ENCODE results near the gene SUN1. TPM values are rescaled to one million over a fixed set of nuclear protein-coding genes. Genes with fewer than 3 reads are reported as not detected.

SUN1 gene
- total RNA-seq, 1 experiment from 2014 or later, result 158 TPM

DNA sequence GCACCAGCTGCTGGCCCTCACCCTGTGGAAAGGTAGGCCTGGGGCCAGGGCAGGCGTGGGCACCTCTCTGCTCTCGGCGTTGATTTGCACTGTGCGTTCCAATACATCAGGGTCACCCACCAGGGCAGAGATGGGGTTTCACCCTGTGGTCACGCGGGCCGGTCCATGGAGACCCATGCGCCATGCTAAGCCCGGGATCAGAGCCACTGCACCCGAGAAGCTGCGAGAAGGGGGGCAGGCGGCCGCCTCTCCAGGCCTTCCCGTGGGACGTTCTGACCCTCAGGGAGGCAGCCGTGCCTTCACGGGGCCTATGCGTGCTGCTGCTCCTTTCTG, 55.2 kb downstream of the SUN1 start (continued):
- TF ChIP-seq, protein P1, sequence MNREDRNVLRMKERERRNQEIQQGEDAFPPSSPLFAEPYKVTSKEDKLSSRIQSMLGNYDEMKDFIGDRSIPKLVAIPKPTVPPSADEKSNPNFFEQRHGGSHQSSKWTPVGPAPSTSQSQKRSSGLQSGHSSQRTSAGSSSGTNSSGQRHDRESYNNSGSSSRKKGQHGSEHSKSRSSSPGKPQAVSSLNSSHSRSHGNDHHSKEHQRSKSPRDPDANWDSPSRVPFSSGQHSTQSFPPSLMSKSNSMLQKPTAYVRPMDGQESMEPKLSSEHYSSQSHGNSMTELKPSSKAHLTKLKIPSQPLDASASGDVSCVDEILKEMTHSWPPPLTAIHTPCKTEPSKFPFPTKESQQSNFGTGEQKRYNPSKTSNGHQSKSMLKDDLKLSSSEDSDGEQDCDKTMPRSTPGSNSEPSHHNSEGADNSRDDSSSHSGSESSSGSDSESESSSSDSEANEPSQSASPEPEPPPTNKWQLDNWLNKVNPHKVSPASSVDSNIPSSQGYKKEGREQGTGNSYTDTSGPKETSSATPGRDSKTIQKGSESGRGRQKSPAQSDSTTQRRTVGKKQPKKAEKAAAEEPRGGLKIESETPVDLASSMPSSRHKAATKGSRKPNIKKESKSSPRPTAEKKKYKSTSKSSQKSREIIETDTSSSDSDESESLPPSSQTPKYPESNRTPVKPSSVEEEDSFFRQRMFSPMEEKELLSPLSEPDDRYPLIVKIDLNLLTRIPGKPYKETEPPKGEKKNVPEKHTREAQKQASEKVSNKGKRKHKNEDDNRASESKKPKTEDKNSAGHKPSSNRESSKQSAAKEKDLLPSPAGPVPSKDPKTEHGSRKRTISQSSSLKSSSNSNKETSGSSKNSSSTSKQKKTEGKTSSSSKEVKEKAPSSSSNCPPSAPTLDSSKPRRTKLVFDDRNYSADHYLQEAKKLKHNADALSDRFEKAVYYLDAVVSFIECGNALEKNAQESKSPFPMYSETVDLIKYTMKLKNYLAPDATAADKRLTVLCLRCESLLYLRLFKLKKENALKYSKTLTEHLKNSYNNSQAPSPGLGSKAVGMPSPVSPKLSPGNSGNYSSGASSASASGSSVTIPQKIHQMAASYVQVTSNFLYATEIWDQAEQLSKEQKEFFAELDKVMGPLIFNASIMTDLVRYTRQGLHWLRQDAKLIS (CRISPR knock-in tag; IDR thresholded peaks at IDR 0.05; ENCODE audit: borderline replicate concordance), result no peak
- TF ChIP-seq, protein P2, sequence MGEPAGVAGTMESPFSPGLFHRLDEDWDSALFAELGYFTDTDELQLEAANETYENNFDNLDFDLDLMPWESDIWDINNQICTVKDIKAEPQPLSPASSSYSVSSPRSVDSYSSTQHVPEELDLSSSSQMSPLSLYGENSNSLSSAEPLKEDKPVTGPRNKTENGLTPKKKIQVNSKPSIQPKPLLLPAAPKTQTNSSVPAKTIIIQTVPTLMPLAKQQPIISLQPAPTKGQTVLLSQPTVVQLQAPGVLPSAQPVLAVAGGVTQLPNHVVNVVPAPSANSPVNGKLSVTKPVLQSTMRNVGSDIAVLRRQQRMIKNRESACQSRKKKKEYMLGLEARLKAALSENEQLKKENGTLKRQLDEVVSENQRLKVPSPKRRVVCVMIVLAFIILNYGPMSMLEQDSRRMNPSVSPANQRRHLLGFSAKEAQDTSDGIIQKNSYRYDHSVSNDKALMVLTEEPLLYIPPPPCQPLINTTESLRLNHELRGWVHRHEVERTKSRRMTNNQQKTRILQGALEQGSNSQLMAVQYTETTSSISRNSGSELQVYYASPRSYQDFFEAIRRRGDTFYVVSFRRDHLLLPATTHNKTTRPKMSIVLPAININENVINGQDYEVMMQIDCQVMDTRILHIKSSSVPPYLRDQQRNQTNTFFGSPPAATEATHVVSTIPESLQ (CRISPR knock-in tag; IDR thresholded peaks at IDR 0.05), result no peak
- no peak for TF ChIP-seq FOXP1 (CRISPR knock-in tag; IDR thresholded peaks at IDR 0.05; ENCODE audit: borderline replicate concordance)
- no peak for TF ChIP-seq ZNF423 (CRISPR knock-in tag; IDR thresholded peaks at IDR 0.05)

DNA sequence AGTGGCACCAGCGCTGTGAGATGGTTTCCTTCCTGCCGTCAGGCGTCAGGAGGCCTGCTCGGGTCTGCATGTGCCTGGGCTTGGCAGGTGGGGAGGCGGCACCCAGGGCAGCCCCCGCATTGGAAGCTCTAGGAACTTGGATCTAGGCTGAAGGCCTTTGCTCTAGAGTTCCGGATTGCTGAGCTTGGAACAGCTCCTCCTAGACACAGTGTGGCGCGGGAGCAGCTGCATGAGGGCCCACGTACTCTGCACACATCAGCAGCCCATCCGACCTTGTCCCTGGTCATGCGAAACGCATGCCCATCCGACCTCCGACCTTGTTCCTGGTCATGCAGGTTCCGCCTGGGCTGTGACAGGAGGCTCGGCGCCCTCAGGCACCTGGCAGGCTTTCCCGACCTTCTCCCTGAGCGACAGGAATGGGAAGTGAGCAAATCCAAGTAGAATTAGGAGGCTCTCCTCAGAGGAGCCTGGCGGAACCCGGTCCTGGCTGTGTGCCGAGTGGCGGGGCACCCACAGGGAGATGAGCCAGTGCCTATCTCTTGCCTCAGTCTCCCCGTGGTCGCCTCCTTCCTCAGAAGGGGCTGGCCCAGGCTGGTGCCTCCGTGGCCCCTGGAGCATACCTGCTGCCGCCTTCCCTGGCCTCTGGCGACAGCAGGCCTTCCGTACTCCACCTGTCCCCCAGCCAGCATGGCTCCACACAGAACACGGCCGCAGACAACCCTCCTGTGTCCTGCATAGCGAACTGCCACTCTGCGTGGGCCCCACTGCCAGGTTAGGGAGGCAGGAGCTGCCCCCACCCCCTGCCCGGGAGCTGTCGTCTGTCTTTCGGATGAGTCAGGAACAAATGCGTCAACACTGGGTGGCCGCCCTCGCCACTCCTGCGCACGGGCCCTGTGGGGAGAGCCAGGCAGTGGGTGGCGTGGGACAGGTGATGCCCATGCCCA, 56.1 kb downstream of the SUN1 start:
- ChIA-PET POLR2A (no interaction called here), CTCF (no interaction called here)
- no peak overlapping the region for H3K4me3 Mint-ChIP-seq
- 0 out of 2 replicates have a peak, but pooled peaks cover 4% of the 10 kb centered on the region for H3K4me1 Mint-ChIP-seq
- peaks cover 40% of the 10 kb centered on the region for H3K36me3 Mint-ChIP-seq
- no peaks in the 10 kb centered on the region for H3K27me3 Mint-ChIP-seq (ENCODE audit: low read depth)
- H3K9me3 Mint-ChIP-seq, result no peaks in the 10 kb centered on the region
- ATAC-seq (no peak), DNase-seq (ENCODE audit: low spot score) (no peak)
- TF ChIP-seq ZNF317 (CRISPR knock-in tag; IDR thresholded peaks at IDR 0.05; ENCODE audit: borderline replicate concordance, low read depth), result no peak
- TF ChIP-seq, protein P3, sequence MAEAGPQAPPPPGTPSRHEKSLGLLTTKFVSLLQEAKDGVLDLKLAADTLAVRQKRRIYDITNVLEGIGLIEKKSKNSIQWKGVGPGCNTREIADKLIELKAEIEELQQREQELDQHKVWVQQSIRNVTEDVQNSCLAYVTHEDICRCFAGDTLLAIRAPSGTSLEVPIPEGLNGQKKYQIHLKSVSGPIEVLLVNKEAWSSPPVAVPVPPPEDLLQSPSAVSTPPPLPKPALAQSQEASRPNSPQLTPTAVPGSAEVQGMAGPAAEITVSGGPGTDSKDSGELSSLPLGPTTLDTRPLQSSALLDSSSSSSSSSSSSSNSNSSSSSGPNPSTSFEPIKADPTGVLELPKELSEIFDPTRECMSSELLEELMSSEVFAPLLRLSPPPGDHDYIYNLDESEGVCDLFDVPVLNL (CRISPR knock-in tag; IDR thresholded peaks at IDR 0.05; ENCODE audit: borderline replicate concordance, low read depth), result no peak
- TF ChIP-seq, protein P4, sequence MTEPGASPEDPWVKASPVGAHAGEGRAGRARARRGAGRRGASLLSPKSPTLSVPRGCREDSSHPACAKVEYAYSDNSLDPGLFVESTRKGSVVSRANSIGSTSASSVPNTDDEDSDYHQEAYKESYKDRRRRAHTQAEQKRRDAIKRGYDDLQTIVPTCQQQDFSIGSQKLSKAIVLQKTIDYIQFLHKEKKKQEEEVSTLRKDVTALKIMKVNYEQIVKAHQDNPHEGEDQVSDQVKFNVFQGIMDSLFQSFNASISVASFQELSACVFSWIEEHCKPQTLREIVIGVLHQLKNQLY (CRISPR knock-in tag; IDR thresholded peaks at IDR 0.05), result no peak
- no peak for TF ChIP-seq FOXP1 (CRISPR knock-in tag; IDR thresholded peaks at IDR 0.05; ENCODE audit: borderline replicate concordance)
- TF ChIP-seq MXD4 (CRISPR knock-in tag; IDR thresholded peaks at IDR 0.05; ENCODE audit: borderline replicate concordance), result no peak
- no peak for TF ChIP-seq ZBTB21 (CRISPR knock-in tag; IDR thresholded peaks at IDR 0.05; ENCODE audit: borderline replicate concordance)
- no peak for TF ChIP-seq HMGA2 (CRISPR knock-in tag; IDR thresholded peaks at IDR 0.05)
- no peak for TF ChIP-seq NR1H2 (CRISPR knock-in tag; IDR thresholded peaks at IDR 0.05)
- no peak for TF ChIP-seq SMAD3 (CRISPR knock-in tag; IDR thresholded peaks at IDR 0.05; ENCODE audit: borderline replicate concordance)
- no peak for TF ChIP-seq SOX15 (CRISPR knock-in tag; IDR thresholded peaks at IDR 0.05)
- TF ChIP-seq ZNF416 (CRISPR knock-in tag; IDR thresholded peaks at IDR 0.05), result no peak
- H3K27ac Mint-ChIP-seq, result peak overlapping the region; percentile 74; the same call in 1 of the 2 replicates

DNA sequence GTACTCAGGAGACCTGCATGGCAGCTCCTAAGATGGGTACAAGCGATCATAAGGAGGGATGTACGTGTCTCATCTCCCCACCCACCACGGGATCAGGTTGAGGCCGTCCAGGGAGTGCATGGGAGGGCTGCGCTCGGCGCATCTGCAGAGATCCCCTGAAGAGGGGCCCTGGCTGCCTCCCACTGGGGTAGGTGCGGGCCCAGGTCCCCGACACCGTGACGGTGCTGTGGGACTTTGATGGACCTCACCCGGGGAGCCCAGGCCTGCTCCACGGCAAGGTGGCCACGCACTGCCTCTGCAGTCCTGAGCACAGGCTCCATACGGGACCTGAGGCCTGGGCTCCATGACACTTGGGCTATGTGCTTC, 56.7 kb downstream of the SUN1 start:
- no peak for TF ChIP-seq NFATC4 (CRISPR knock-in tag; IDR thresholded peaks at IDR 0.05)
- TF ChIP-seq ZNF671 (CRISPR knock-in tag; IDR thresholded peaks at IDR 0.05), result no peak
- TF ChIP-seq, protein P5, sequence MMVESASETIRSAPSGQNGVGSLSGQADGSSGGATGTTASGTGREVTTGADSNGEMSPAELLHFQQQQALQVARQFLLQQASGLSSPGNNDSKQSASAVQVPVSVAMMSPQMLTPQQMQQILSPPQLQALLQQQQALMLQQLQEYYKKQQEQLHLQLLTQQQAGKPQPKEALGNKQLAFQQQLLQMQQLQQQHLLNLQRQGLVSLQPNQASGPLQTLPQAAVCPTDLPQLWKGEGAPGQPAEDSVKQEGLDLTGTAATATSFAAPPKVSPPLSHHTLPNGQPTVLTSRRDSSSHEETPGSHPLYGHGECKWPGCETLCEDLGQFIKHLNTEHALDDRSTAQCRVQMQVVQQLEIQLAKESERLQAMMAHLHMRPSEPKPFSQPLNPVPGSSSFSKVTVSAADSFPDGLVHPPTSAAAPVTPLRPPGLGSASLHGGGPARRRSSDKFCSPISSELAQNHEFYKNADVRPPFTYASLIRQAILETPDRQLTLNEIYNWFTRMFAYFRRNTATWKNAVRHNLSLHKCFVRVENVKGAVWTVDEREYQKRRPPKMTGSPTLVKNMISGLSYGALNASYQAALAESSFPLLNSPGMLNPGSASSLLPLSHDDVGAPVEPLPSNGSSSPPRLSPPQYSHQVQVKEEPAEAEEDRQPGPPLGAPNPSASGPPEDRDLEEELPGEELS (CRISPR knock-in tag; IDR thresholded peaks at IDR 0.05), result no peak
- TF ChIP-seq ZNF232 (CRISPR knock-in tag; IDR thresholded peaks at IDR 0.05), result no peak
- TF ChIP-seq FOXJ3 (CRISPR knock-in tag; IDR thresholded peaks at IDR 0.05; ENCODE audit: borderline replicate concordance), result no peak
- TF ChIP-seq ZNF219 (CRISPR knock-in tag; IDR thresholded peaks at IDR 0.05; ENCODE audit: borderline replicate concordance), result no peak
- no peak for TF ChIP-seq SMAD3 (CRISPR knock-in tag; IDR thresholded peaks at IDR 0.05; ENCODE audit: borderline replicate concordance)
- TF ChIP-seq TP53 (CRISPR knock-in tag; IDR thresholded peaks at IDR 0.05), result no peak
- no peak for TF ChIP-seq JUN (CRISPR knock-in tag; IDR thresholded peaks at IDR 0.05)
- 0 out of 2 replicates have a peak overlapping the region, but pooled peaks have one; percentile 53 for H3K27ac Mint-ChIP-seq
- no peaks in the 10 kb centered on the region for H3K27me3 Mint-ChIP-seq (ENCODE audit: low read depth)
- POLR2A ChIA-PET, result no interaction called here
- CTCF ChIA-PET, result no interaction called here
- ATAC-seq, result no peak
- H3K4me3 Mint-ChIP-seq, result no peak overlapping the region
- 0 out of 2 replicates have a peak, but pooled peaks cover 4% of the 10 kb centered on the region for H3K4me1 Mint-ChIP-seq
- H3K9me3 Mint-ChIP-seq, result no peaks in the 10 kb centered on the region
- no peak for DNase-seq (ENCODE audit: low spot score)
- H3K36me3 Mint-ChIP-seq, result peaks cover 46% of the 10 kb centered on the region
